T-helper 1 cell (primary cell): ENCODE data around the gene TMEM100.

Experiments
- DNase-seq, 5 donors: peaks; one replicate each; pipeline ENCODE4 v3.0.0-alpha.2; 2012 to 2020
- total RNA-seq, 4 donors: gene quantifications; one replicate each; lab custom pipeline; 2026; lab: John Stamatoyannopoulos, UW

TMEM100 gene, protein sequence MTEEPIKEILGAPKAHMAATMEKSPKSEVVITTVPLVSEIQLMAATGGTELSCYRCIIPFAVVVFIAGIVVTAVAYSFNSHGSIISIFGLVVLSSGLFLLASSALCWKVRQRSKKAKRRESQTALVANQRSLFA
- total RNA-seq = 0 reads per million in 4 donors

DNA sequence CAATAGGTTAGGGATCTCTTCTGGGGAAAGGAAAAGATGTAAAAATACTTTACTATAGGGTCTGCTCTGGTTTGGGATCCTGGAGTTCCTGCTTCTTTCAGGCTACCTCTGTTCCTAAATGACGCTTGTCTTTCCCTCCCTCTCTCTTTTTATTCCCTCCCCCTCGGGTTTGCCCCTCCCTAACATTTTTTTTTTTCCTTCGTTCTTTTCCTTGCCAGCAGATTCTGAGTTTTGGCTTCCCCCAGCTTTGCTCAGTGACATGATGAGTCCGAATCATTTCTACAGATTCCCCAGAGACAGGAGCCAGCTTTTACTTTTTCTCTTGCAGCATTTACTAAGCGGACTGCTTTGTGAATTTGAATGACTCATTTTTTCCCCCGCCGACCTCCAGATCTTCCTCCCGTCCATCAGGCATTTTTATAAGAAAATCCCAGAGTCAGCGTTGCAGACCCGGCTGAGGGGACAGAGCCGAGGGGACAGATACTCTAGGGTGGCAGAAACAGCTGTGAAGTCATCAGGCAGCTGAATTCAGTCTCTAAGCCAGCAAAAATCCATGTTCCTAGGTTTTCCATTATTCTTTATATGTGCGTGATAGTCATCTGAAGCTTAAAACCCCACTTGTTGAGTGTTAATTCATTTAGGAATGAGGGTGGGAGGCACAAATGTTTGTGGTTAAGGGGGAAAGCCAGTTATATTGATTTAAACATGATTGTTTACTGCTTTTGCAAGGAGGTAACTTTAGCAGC is at the start of gene TMEM100:
Gene TMEM100, minus strand, starts transcription at position 123 of the 746 bp plus-strand sequence. CDS start 1,794 bp downstream, outside the sequence.
- no peak for DNase-seq

DNA sequence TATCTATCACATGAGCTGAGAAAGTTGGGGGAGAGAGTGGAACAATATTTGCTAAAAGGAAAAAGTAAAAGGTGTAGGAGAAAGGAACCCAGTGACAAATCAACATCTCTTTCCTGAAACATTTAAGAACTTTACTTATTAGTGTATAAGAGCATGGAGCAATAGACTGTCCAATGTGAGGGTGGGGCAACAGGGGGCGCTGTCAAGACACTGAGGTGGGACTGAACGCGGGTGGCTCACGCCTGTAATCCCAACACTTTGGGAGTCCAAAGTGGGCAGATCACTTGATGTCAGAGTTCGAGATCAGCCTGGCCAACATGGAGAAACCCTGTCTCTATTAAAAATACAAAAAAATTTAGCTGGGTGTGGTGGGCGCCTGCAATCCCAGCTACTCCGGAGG is 49.4 kb upstream of the TMEM100 start:
- no peak for DNase-seq

GRCh38 chr17:55770196-55770870 is 47.7 kb upstream of the TMEM100 start:
- no peak for DNase-seq

- DNase-seq = no peak
Observed at GRCh38 chr17:55769625-55770000, 46.9 kb upstream of the TMEM100 start.

DNA sequence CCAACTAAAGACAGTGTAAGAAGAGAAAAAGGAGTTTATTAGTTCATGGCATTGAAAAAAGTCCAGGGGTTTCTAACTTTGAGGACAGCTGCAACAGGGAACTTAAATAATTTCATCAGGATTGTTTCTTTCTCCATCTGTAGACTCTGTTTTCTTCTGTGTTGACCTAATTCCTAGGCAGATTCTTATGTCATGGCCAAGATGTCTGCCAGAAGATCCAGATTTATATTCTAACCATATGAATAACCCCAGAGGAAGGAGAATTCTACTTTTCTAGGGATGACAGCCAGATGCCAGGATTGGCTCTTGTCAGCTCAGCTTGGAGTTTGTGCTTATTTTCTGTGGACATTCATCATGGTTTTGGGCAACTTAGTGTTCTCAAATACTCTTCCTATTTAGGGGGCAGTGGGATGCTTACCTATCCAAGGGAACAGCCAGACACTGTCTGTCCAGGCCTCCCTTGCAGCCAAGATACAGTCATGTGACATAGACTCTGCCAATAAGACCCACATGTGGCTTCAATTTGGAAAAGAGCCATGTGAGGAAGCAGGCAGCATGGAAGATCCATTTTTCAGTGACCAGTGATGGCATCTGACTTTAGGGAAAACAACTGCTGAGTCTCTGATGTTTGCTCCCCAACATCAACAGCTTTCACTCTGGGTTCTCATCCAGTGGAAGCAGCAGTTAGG is 46.4 kb upstream of the TMEM100 start:
- DNase-seq = no peak

DNA sequence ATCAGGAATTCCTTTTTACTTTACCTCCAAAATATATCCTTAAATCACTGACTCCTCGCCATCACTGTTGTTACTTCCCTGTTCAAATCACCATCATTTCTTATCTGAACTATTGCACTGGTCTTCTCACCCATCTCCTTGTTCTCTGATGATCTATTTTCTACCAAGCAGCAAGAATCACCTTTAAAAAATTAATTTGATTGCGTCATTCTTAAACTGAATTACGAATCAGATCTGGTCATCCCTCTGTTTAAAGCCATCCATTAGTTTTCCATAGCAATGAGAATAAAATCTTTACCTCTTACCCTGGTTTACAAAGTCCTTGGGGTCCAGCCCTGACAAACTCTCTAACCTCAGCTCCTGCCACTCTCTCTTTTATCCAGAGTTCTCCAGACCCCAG is 42.8 kb upstream of the TMEM100 start:
- DNase-seq = no peak

- DNase-seq = no peak
Observed at GRCh38 chr17:55764610-55765009, 41.9 kb upstream of the TMEM100 start.

GRCh38 chr17:55763856-55764255 is 41.2 kb upstream of the TMEM100 start:
- no peak for DNase-seq

DNA sequence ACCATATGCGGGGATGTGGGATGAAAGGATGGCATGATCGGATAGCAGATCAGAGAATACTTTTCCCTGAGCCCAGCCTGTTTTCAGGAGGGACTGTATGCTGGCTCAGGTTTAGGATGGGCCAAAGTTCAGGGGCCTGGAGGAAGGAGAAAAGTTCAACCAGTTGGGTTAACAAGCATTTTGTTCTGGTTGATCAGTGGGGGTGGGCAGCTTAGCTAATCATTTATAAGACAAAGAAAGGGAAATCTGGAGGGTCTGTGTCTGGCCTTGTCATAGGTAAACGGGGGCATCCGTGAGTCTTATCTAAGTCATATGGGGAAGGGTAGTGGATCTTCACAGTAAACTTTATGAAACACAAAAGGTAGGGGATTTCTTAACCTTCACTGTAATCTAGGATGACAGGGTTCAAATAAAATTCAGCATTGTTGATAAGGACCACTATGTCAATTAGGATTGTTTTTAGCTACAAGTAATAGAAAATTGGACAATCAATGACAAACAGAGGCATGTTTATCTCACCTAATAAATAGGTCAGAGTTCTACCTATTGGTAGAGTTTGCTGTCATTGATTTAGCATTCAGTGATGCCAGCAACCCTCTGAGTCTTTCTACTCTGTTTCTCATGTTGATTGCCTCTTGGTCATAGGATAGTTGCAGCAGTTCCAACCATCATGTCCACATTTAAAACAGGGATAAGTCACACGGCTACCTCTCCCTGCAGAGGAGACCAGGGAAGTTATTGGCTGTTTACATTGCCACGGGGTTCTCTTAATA is 39.6 kb upstream of the TMEM100 start:
- no peak for DNase-seq

DNA sequence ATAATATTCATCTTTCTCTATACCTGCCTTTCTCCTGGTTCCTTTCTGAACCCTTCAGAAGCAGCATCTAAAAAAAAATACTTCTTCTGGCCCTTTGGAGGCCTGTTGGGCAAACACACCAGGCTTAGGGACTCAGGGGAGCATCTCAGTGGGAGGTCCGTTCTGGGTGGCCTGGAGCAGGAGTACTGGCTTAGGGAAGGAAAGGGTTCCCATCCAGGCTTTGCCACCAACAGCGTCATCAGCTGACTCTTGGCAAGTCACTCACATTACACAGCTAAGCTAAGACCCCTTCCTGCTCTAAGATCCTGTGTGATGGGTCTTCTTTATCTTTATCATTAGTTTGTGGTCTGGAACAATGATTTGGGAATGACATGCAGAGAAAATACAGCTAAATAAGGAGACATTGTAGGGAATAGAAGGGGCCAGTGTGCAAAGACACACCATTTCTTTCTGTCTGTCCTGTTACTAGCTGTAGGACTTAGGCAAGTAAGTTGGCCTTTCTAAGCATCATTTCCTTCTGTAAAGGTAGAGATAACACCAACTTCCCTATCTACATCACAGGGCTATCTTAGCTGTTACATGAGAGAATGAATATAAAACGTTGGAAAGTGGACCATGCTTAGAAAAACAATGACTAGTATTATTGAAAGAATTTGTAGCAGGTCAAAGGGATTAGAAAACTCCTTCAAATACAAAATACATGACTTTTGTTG is 38.1 kb upstream of the TMEM100 start:
- DNase-seq = no peak

GRCh38 chr17:55758171-55758570 is 35.5 kb upstream of the TMEM100 start:
- DNase-seq = no peak

GRCh38 chr17:55757659-55758058 is 35.0 kb upstream of the TMEM100 start:
- DNase-seq = no peak

GRCh38 chr17:55756689-55757088 is 34.0 kb upstream of the TMEM100 start:
- no peak for DNase-seq

- no peak for DNase-seq
Observed at GRCh38 chr17:55751720-55752250, 29.1 kb upstream of the TMEM100 start.

DNA sequence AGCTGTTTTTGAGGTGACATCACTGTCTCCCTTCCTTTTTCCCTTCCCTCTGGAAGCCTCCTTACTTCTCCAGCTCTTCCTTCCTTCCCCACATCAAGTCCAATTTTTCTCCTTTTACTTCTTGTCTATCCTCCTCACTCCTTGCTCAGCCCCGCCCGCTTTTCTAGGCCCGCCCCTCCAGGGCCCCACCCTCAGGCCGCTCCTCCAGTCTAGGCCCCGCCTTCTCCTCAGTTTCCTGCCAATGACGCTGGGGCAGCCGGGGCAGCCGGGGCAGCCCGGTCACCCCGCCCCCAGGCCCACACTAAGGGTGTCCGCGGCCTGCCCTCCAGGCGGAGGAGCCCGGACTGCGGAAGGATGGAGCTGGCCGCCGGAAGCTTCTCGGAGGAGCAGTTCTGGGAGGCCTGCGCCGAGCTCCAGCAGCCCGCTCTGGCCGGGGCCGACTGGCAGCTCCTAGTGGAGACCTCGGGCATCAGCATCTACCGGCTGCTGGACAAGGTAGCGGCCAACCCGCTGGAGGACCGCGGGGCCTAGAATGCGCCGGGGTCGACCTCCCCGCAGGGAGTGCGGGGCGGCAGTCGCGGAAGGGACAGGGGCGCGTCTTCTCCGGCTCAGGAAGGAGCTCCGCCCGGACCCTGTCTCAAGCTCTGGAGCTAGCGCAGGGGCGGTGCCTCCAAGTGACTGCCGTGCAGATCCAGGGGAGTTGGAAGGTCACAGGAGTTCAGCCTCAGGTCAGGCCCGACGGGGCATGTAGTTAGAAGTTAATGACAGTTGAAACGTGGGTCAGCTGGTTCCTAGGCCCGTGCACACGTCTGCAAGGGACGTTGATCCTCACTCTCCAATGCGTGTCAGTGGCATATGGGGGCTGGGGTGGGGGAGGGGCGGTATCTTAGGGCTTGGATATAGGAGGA is 28.3 kb upstream of the TMEM100 start, which contains the start of gene PCTP:
Gene PCTP, plus strand, starts transcription at position 302 of the 908 bp plus-strand sequence. Its CDS starts 53 bp downstream, at position 355.
- DNase-seq = peak; percentile 44 to 88 (median 63)

GRCh38 chr17:55749985-55750384 is 27.3 kb upstream of the TMEM100 start:
- DNase-seq = no peak

- DNase-seq = no peak
Observed at GRCh38 chr17:55748841-55749240, 26.2 kb upstream of the TMEM100 start.

GRCh38 chr17:55747209-55747608 is 24.5 kb upstream of the TMEM100 start:
- no peak for DNase-seq

GRCh38 chr17:55746466-55746865 is 23.8 kb upstream of the TMEM100 start:
- DNase-seq = no peak

DNA sequence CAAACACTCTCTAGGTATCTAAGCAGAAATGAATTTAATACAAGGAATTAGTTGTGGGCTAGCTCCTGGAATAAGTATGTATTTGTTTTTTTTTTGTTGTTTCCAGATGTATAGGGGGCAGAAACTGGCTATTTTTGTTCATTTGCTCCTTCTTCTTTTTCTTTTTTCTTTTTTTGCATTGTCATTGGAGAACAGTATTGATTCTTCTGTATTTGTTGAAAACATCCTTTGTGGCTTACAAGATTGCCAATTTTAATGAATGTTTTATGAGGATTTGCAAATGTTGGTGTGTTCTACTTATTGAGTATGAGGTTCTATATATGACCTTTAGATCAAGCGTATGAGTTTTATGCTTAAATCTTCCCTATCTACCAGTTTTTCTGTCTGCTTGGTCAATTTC is 22.6 kb upstream of the TMEM100 start:
- DNase-seq = no peak
